Kidney epithelial cell (primary cell): ENCODE measurements around the gene IFNLR1. TPM values are rescaled to one million over a fixed set of nuclear protein-coding genes. Genes with fewer than 3 reads are reported as not detected.

Experiments
- DNase-seq: peaks from one replicate; pipeline ENCODE4 v3.0.0-alpha.2; 2010; ENCODE audit warnings: low read depth
- H3K27me3 ChIP-seq: 2 replicates; pipeline ENCODE4 v1.6.0; 2011; ENCODE audit warnings: low read length; ENCODE audit not compliant: control insufficient read depth, insufficient read depth
- H3K36me3 ChIP-seq: 2 replicates; pipeline ENCODE4 v1.5.1; 2011; ENCODE audit warnings: low read length; ENCODE audit not compliant: control insufficient read depth, insufficient read depth
- H3K4me3 ChIP-seq: 2 replicates; pipeline ENCODE4 v1.5.1; 2011; ENCODE audit warnings: low read depth, mild to moderate bottlenecking, control low read depth, low read length
- CTCF ChIP-seq: IDR thresholded peaks from 2 replicates; pipeline ENCODE4 v1.5.1; 2011; ENCODE audit warnings: mild to moderate bottlenecking, moderate library complexity, low read length, control low read depth, inconsistent platforms; ENCODE audit not compliant: insufficient read depth, poor library complexity, severe bottlenecking
- total RNA-seq: library from RNA; depleted of rRNA; stranded (reverse); fragments of >200 nt; gene quantifications from 2 replicates; pipeline ENCODE4 v1.2.3, GENCODE V29; 2015

The IFNLR1 gene
- total RNA-seq, 1 donor from 2014 or later = 6.7 TPM

- no peak for TF ChIP-seq CTCF
- no peaks in the 10 kb centered on the region for H3K27me3 ChIP-seq
- H3K4me3 ChIP-seq = peak overlapping the region; percentile 59
- DNase-seq = no peak
- no peaks in the 10 kb centered on the region for H3K36me3 ChIP-seq
Measured at GRCh38 chr1:24186711-24186992, 437 bp downstream of the IFNLR1 start.

GRCh38 chr1:24186031-24186710 is 918 bp downstream of the IFNLR1 start:
- peak overlapping the region; percentile 59 for H3K4me3 ChIP-seq
- DNase-seq = no peak
- no peaks in the 10 kb centered on the region for H3K27me3 ChIP-seq
- TF ChIP-seq CTCF = no peak
- no peaks in the 10 kb centered on the region for H3K36me3 ChIP-seq

GRCh38 chr1:24185076-24185475 is 2.0 kb downstream of the IFNLR1 start:
- DNase-seq = no peak
- TF ChIP-seq CTCF = no peak
- Histone ChIP-seq H3K36me3 (no peaks in the 10 kb centered on the region), H3K4me3 (no peak overlapping the region), H3K27me3 (no peaks in the 10 kb centered on the region)

GRCh38 chr1:24182061-24182460 is 5.0 kb downstream of the IFNLR1 start:
- Histone ChIP-seq H3K27me3 (no peaks in the 10 kb centered on the region), H3K4me3 (no peak overlapping the region), H3K36me3 (no peaks in the 10 kb centered on the region)
- no peak for TF ChIP-seq CTCF
- DNase-seq = no peak

- DNase-seq = no peak
- Histone ChIP-seq H3K36me3 (no peaks in the 10 kb centered on the region), H3K4me3 (no peak overlapping the region), H3K27me3 (no peaks in the 10 kb centered on the region)
- TF ChIP-seq CTCF = no peak
Measured at GRCh38 chr1:24181619-24182018, 5.5 kb downstream of the IFNLR1 start.

GRCh38 chr1:24180676-24181075 is 6.4 kb downstream of the IFNLR1 start:
- no peak overlapping the region for H3K4me3 ChIP-seq
- no peaks in the 10 kb centered on the region for H3K36me3 ChIP-seq
- no peak for TF ChIP-seq CTCF
- DNase-seq = no peak
- no peaks in the 10 kb centered on the region for H3K27me3 ChIP-seq
